HepG2 (cell line): ENCODE measurements around the gene MAPK11. TPM values are rescaled to one million over a fixed set of nuclear protein-coding genes. Genes with fewer than 3 reads are reported as not detected.

Source experiments
- CAMTA2 ChIP-seq: sonication (generic); formaldehyde crosslinking; IDR thresholded peaks from 2 replicates; pipeline ENCODE4 v1.4.0; 2020; ENCODE audit warnings: mild to moderate bottlenecking, missing genetic modification reagents, borderline replicate concordance
- CREM ChIP-seq, 2 experiments: sonication (generic) in 1 of 2; formaldehyde crosslinking in 1 of 2; IDR thresholded peaks; 2 replicates each; pipeline versions ENCODE4 v1.4.0 to v1.6.1; 2016 to 2020; ENCODE audit warnings: antibody characterized with exemption in 1 of 2, mild to moderate bottlenecking in 1 of 2, missing genetic modification reagents in 1 of 2
- DNMT1 ChIP-seq: sonication (generic); formaldehyde crosslinking; IDR thresholded peaks from 2 replicates; pipeline ENCODE4 v1.5.1; 2020; ENCODE audit warnings: mild to moderate bottlenecking, missing genetic modification reagents
- ELK4 ChIP-seq: sonication (generic); formaldehyde crosslinking; IDR thresholded peaks from 2 replicates; pipeline ENCODE4 v1.9.0; 2021; ENCODE audit warnings: missing genetic modification reagents, borderline replicate concordance
- MYNN ChIP-seq: sonication (generic); formaldehyde crosslinking; IDR thresholded peaks from 2 replicates; pipeline ENCODE4 v1.4.0; 2020; ENCODE audit warnings: mild to moderate bottlenecking, low read depth, missing genetic modification reagents
- NFE2 ChIP-seq: sonication (generic); formaldehyde crosslinking; IDR thresholded peaks from 2 replicates; pipeline ENCODE4 v1.4.0; 2020; ENCODE audit warnings: missing genetic modification reagents
- RFX5 ChIP-seq: IDR thresholded peaks from 2 replicates; pipeline ENCODE4 v1.6.1; 2011; ENCODE audit warnings: low read depth, low read length, improper control_type of control experiment
- SOX13 ChIP-seq, 3 experiments: fragments of 450-650 bp in 1 of 3; sonication (generic) in 1 of 3; formaldehyde crosslinking in 1 of 3; IDR thresholded peaks in 2 of 3; conservative IDR thresholded peaks in 1 of 3; 2 replicates each; pipeline versions ENCODE4 v1.5.0 to v1.6.1; 2016 to 2020; ENCODE audit warnings: antibody characterized with exemption in 1 of 3, mild to moderate bottlenecking in 1 of 3, missing compliant biosample characterization in 1 of 3, missing genetic modification reagents in 1 of 3, moderate library complexity in 1 of 3
- SPEN ChIP-seq: sonication (generic); formaldehyde crosslinking; IDR thresholded peaks from 2 replicates; pipeline ENCODE4 v1.5.1; 2020; ENCODE audit warnings: low read depth, mild to moderate bottlenecking, missing genetic modification reagents
- STAT5B ChIP-seq: sonication (generic); formaldehyde crosslinking; IDR thresholded peaks from 2 replicates; pipeline ENCODE4 v1.4.0; 2020; ENCODE audit warnings: missing genetic modification reagents
- ZBTB7A ChIP-seq: sonication (generic); formaldehyde crosslinking; IDR thresholded peaks from 2 replicates; pipeline ENCODE4 v1.8.0; 2022; ENCODE audit warnings: mild to moderate bottlenecking, missing genetic modification reagents
- ZHX2 ChIP-seq, 2 experiments: sonication (generic) in 1 of 2; formaldehyde crosslinking in 1 of 2; IDR thresholded peaks; 2 replicates each; pipeline versions ENCODE4 v1.6.1 to v1.9.0; 2014 to 2022; ENCODE audit warnings: antibody characterized with exemption in 1 of 2, borderline replicate concordance in 1 of 2, inconsistent platforms in 1 of 2, low read depth in 1 of 2, missing genetic modification reagents in 1 of 2
- ZNF337 ChIP-seq: sonication (generic); formaldehyde crosslinking; IDR thresholded peaks from 2 replicates; pipeline ENCODE4 v1.5.1; 2020; ENCODE audit warnings: missing genetic modification reagents, low read depth, mild to moderate bottlenecking, borderline replicate concordance
- ZNF550 ChIP-seq: sonication (generic); formaldehyde crosslinking; IDR thresholded peaks from 2 replicates; pipeline ENCODE4 v1.4.0; 2020; ENCODE audit warnings: mild to moderate bottlenecking, missing genetic modification reagents, borderline replicate concordance
- ZNF598 ChIP-seq: sonication (generic); formaldehyde crosslinking; IDR thresholded peaks from 2 replicates; pipeline ENCODE4 v1.5.1; 2020; ENCODE audit warnings: mild to moderate bottlenecking, missing genetic modification reagents, borderline replicate concordance
- ZNF644 ChIP-seq: IDR thresholded peaks from 2 replicates; pipeline ENCODE4 v1.6.1; 2016; ENCODE audit warnings: low read depth
- ZNF766 ChIP-seq: sonication (generic); formaldehyde crosslinking; IDR thresholded peaks from 2 replicates; pipeline ENCODE4 v1.5.0; 2020; ENCODE audit warnings: missing genetic modification reagents, borderline replicate concordance
- ZNF781 ChIP-seq: sonication (generic); formaldehyde crosslinking; IDR thresholded peaks from 2 replicates; pipeline ENCODE4 v1.5.1; 2020; ENCODE audit warnings: borderline replicate concordance, mild to moderate bottlenecking, missing genetic modification reagents; ENCODE audit errors: not compliant biosample characterization
- ZNF784 ChIP-seq: sonication (generic); formaldehyde crosslinking; IDR thresholded peaks from 2 replicates; pipeline ENCODE4 v1.5.1; 2020; ENCODE audit warnings: missing genetic modification reagents, mild to moderate bottlenecking, borderline replicate concordance
- polyA plus RNA-seq, 8 experiments: library from polyadenylated mRNA; depleted of rRNA in 3 of 8; stranded (reverse) in 7 of 8; unstranded in 1 of 8; fragments of >200 nt; fragmentation: Illumina TruSeq in 4 of 8; extraction: Trizol in 4 of 8; gene quantifications; 2 replicates each; pipeline versions ENCODE4 v1.2.1 to v1.2.3, GENCODE V29; 2011 to 2016; ENCODE audit warnings: low read depth in 4 of 8, missing spikeins in 1 of 8, mixed read lengths in 1 of 8; ENCODE audit not compliant: insufficient read depth in 1 of 8
- total RNA-seq, 5 experiments: library from RNA; depleted of rRNA; stranded (reverse); fragments of >200 nt; fragmentation: Illumina TruSeq; extraction: Trizol; gene quantifications; 2 replicates each; pipeline ENCODE4 v1.2.3, GENCODE V29; 2016; ENCODE audit warnings: low read depth in 1 of 5

Gene MAPK11
- total and polyA plus RNA-seq, 2 of the 13 experiments (the other 11 are each of a cell fraction or from before 2014, with no cell fraction given) = 0.15 to 0.17 TPM

- TF ChIP-seq SOX13 (IDR thresholded peaks at IDR 0.05) (no peak), SOX13 (CRISPR knock-in tag; conservative IDR thresholded peaks at IDR 0.05 in 1 of 2, IDR thresholded peaks at IDR 0.05 in 1 of 2) (peak in 1 of 2 experiments; percentile 56; a peak in 2 of 4 replicates), CAMTA2 (CRISPR knock-in tag) (no peak), ZNF598 (CRISPR knock-in tag) (0 out of 2 replicates have a peak, but pooled peaks have one; percentile 74), ZNF644 (CRISPR knock-in tag) (no peak), ZNF337 (0 out of 2 replicates have a peak, but pooled peaks have one; percentile 69), MYNN (no peak), NFE2 (CRISPR knock-in tag) (no peak), CREM (IDR thresholded peaks at IDR 0.05) (peak; percentile 99), CREM (CRISPR knock-in tag; IDR thresholded peaks at IDR 0.05) (peak; percentile 97), RFX5 (no peak), ZHX2 (IDR thresholded peaks at IDR 0.05; ENCODE audit: low read depth) (peak; percentile 98), ZHX2 (CRISPR knock-in tag; IDR thresholded peaks at IDR 0.05; ENCODE audit: borderline replicate concordance) (no peak), ZNF784 (CRISPR knock-in tag) (0 out of 2 replicates have a peak, but pooled peaks have one; percentile 70), ZNF766 (CRISPR knock-in tag) (peak; percentile 32; the same call in 1 of the 2 replicates), ELK4 (CRISPR knock-in tag) (no peak), SPEN (CRISPR knock-in tag) (peak; percentile 99), ZBTB7A (CRISPR knock-in tag) (peak; percentile 78), DNMT1 (CRISPR knock-in tag) (0 out of 2 replicates have a peak, but pooled peaks have one; percentile 49), ZNF550 (CRISPR knock-in tag) (0 out of 2 replicates have a peak, but pooled peaks have one; percentile 53), STAT5B (CRISPR knock-in tag) (0 out of 2 replicates have a peak, but pooled peaks have one; percentile 55), ZNF781 (no peak)
Observed at GRCh38 chr22:50244420-50245213, 25.6 kb downstream of the MAPK11 start, which contains the start of gene TUBGCP6 (continued).
